Measurements from ENCODE around the gene GANAB. TPM values are rescaled to one million over a fixed set of nuclear protein-coding genes. Genes with fewer than 3 reads are reported as not detected.
A peak's percentile ranks its signal among the peaks of the same experiment; 100 is the strongest.

The GANAB gene
- total RNA-seq, 1 donor = 211 TPM

DNA sequence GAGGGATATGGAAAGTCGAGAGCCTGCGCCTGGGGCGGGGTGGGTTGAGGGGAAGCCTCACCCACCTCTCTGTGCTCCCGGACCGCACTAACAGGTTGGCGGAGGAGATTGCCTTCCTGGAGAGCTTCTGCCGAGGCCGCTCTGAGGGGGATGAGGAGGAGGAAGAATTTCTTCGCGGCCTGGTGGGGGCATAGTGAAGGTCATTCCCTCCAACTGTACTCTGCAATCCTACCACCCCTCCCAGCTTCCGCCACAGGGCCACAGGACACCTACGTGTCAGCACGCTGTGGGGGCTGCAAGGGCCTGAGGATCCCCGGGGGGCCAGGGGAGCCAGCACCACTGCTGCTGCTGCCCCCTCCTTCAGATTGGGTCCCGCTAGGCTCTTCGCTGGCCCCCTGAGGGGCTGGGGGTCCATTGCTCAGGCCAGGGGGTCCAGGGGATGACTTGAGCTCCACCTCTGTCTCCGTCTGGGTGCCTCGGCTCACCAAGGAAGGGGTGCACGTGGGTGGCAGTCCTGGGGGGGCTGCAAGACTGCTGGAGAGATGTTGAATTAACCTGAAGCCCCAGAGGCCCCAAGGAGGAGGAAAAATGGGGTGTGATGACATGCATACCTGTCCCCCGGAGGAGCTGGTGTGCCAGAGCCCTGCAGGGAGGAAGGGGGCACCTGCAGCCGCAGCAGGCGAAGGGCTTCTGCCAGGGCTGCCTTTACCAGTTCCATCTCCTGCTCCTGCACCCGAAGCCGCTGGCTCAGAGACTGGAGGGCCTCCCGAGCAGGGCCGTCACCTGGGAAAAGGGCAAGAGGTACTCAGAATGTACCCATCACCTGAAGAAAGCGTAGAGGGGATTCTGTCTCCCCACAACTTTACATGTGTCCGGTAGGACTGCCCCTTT is 35.4 kb downstream of the GANAB start:
- no peak for DNase-seq (ENCODE audit: low read depth)
- TF ChIP-seq, protein P1, sequence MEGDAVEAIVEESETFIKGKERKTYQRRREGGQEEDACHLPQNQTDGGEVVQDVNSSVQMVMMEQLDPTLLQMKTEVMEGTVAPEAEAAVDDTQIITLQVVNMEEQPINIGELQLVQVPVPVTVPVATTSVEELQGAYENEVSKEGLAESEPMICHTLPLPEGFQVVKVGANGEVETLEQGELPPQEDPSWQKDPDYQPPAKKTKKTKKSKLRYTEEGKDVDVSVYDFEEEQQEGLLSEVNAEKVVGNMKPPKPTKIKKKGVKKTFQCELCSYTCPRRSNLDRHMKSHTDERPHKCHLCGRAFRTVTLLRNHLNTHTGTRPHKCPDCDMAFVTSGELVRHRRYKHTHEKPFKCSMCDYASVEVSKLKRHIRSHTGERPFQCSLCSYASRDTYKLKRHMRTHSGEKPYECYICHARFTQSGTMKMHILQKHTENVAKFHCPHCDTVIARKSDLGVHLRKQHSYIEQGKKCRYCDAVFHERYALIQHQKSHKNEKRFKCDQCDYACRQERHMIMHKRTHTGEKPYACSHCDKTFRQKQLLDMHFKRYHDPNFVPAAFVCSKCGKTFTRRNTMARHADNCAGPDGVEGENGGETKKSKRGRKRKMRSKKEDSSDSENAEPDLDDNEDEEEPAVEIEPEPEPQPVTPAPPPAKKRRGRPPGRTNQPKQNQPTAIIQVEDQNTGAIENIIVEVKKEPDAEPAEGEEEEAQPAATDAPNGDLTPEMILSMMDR (IDR thresholded peaks at IDR 0.05; ENCODE audit: insufficient read depth, low read depth, low read length) = no peak
- H3K4me3 ChIP-seq (ENCODE audit: low read depth, low read length) = peak overlapping the region; percentile 63

DNA sequence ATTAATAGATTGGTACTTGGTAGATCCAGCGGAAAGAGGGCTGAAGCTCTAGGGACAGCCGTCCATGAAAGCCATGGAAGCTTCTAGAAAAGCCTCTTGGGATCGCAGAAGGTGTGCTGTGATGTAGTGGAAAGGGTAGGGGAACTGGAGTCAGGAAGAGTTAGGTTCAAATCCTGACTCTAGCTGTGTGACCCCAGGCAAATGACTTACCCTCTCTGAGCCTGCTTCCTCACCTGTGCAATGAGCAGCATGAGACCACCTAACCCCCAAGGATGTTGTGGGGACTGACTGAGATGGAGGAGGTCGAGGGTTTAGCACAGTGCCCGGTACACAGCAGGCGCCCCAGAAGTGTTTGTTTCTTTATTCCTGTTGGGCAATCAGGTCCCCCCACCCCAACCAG is 36.0 kb downstream of the GANAB start:
- DNase-seq (ENCODE audit: low read depth) = no peak
- no peak overlapping the region for H3K4me3 ChIP-seq (ENCODE audit: low read depth, low read length)
- TF ChIP-seq, protein P1 (IDR thresholded peaks at IDR 0.05; ENCODE audit: insufficient read depth, low read depth, low read length) = no peak

DNA sequence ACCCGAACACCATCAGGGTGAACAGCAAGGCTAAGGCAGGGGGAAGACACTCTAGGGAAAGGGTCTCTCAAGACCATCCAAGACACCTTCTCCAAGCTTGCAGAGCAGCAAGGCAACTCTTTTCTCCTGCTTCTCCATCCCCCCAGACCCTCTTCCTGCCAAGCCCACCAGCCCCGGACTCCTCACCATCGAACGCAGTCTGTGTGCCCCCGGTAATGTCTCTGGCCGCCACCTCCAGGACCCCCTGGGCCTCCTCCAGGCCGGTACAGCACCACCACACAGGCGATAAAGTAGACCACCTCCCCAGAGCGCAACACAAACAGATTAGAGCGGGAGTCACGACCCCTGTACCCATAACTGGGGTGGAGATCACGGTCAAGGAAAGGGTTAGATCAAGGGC is 37.6 kb downstream of the GANAB start:
- TF ChIP-seq, protein P1 (IDR thresholded peaks at IDR 0.05; ENCODE audit: insufficient read depth, low read depth, low read length) = no peak
- no peak for DNase-seq (ENCODE audit: low read depth)
- no peak overlapping the region for H3K4me3 ChIP-seq (ENCODE audit: low read depth, low read length)

DNA sequence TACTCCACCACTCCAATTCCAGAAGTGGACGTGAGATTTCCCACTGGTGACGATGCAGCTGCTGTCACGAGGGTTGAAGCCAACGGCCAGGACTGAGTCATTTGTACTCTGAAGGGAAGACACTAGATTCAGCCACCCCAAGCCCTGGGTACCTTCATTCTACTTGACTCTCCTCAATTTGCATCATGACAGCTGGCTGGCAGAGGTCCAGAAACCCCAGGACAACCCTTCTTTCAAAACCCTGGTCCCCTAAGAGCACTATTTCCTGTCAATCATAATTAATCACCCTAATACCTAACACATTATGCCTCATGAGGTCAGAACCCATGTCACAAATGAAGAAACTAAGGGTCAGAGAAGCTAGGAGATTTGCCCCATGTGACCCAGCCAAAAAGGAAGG is 38.7 kb downstream of the GANAB start:
- no peak overlapping the region for H3K4me3 ChIP-seq (ENCODE audit: low read depth, low read length)
- TF ChIP-seq, protein P1 (IDR thresholded peaks at IDR 0.05; ENCODE audit: insufficient read depth, low read depth, low read length) = no peak
- no peak for DNase-seq (ENCODE audit: low read depth)

DNA sequence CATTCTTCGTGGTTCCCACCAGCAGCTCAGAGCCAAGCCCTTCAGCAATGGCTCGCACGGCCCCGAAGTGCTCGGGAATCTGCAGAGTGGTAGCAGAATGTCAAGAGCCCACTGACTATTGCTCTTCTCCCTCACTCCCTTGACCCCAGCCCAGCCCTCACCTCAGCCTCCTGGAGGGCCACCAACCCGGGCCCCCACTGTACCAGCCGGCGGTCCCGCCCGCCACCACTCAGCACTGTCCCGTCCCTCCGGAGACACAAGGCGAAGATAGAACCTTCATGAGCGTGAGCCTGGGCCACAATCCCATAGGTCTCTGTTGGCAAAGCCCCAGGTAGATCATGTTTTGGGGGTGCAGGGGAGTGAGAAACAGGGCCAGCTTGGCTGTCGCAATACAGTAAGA is 40.5 kb downstream of the GANAB start:
- no peak overlapping the region for H3K4me3 ChIP-seq (ENCODE audit: low read depth, low read length)
- TF ChIP-seq, protein P1 (IDR thresholded peaks at IDR 0.05; ENCODE audit: insufficient read depth, low read depth, low read length) = no peak
- no peak for DNase-seq (ENCODE audit: low read depth)

DNA sequence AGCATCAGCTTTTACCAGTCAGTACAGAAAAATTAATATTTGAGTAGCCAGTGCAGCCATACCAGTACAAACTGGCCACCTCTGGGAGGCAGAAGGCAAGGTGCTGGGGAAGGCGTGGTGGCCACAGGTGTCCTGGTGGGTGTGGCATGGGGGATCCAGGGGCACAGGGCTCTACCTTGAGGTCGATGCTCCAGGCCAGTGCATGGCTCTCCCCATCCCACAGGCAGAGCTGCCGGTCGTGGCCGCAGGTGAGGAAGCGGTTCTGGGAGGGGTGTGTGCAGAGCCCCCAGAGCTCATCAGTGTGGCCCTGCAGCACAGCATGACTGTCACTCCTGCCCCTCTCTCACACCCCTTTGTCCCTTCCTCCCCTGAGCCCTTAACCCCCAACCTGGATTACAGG is 40.9 kb downstream of the GANAB start:
- no peak overlapping the region for H3K4me3 ChIP-seq (ENCODE audit: low read depth, low read length)
- TF ChIP-seq, protein P1 (IDR thresholded peaks at IDR 0.05; ENCODE audit: insufficient read depth, low read depth, low read length) = no peak
- DNase-seq (ENCODE audit: low read depth) = no peak
